ENCODE data around the gene ARL6IP4. TPM values are rescaled to one million over a fixed set of nuclear protein-coding genes. Genes with fewer than 3 reads are reported as not detected.

The ARL6IP4 gene
- total and polyA plus RNA-seq, 2 of the 4 experiments (the other 2 are of a cell fraction) = 161 to 254 TPM

GRCh38 chr12:123021688-123022604 is 41.5 kb downstream of the ARL6IP4 start (continued):
- TF ChIP-seq MXI1 (IDR thresholded peaks at IDR 0.05; ENCODE audit: borderline replicate concordance, low read depth, low read length) = no peak

- no peak overlapping the region for H3K56ac ChIP-seq (ENCODE audit: extremely low read depth, insufficient read depth, low read length)
- H2BK120ac ChIP-seq (ENCODE audit: low read depth, low read length) = no peak overlapping the region
- 0 out of 2 replicates have a peak, but pooled peaks cover 6% of the 10 kb centered on the region for H4K20me1 ChIP-seq (ENCODE audit: insufficient read depth, low read length)
- no TSS peak for BruUV-seq (replicated peaks)
- intact Hi-C loops (cut with micrococcal nuclease) = no loop called here
- H3K18ac ChIP-seq (ENCODE audit: low read depth, low read length) = no peak overlapping the region
- no peaks in the 10 kb centered on the region for H3K27me3 ChIP-seq (ENCODE audit: control insufficient read depth, insufficient read depth, low read length)
- H3K4me3 ChIP-seq (ENCODE audit: insufficient read depth, low read depth, low read length) = no peak overlapping the region
- peak overlapping the region; percentile 12 for H2AK9ac ChIP-seq (replicated peaks; ENCODE audit: low read depth, low read length, poor library complexity)
- H4K91ac ChIP-seq (ENCODE audit: insufficient read depth, low read depth, low read length) = no peak overlapping the region
- H3K23ac ChIP-seq (ENCODE audit: low read depth, low read length) = no peak overlapping the region
- H3K4ac ChIP-seq (ENCODE audit: low read depth, low read length) = no peak overlapping the region
- no peaks in the 10 kb centered on the region; a peak in 1 of 4 replicates for H3K79me1 ChIP-seq (ENCODE audit: low read depth in 1 of 2, low read length in 2 of 2)
- H2AK5ac ChIP-seq (ENCODE audit: low read depth, low read length) = no peak overlapping the region
- H3K9me1 ChIP-seq (ENCODE audit: insufficient read depth, low read length) = peaks cover 8% of the 10 kb centered on the region
- POLR2A ChIA-PET (ENCODE audit: unreplicated experiment) = no interaction called here
- H2BK20ac ChIP-seq (ENCODE audit: low read depth, low read length) = no peak overlapping the region
- H3K4me1 ChIP-seq (ENCODE audit: control insufficient read depth, insufficient read depth, low read length) = peaks cover 10% of the 10 kb centered on the region
- no peak overlapping the region for H3K4me2 ChIP-seq (ENCODE audit: low read depth, low read length)
- no peak overlapping the region for H3K27ac ChIP-seq (ENCODE audit: insufficient read depth, low read length)
- dilution Hi-C loops (cut with HindIII; ENCODE audit: low sequenced_read_pairs, unreplicated experiment) = no loop called here
- no peak for DNase-seq
- H3K14ac ChIP-seq (replicated peaks; ENCODE audit: low read depth, low read length) = no peak overlapping the region
- ATAC-seq (ENCODE audit: low read depth) = no peak
- WGBS, 2 experiments (ENCODE audit: extremely low coverage in 2 of 2, insufficient read length in 1 of 2) = 100% methylated on average over 1 of the region's 5 CpGs; no CpG with 5 or more reads in 1 of the 2 experiments
- H2AFZ ChIP-seq (replicated peaks; ENCODE audit: low read length, poor library complexity) = no peak overlapping the region
- H3K9ac ChIP-seq (ENCODE audit: low read depth, low read length) = no peak overlapping the region
- no peak overlapping the region for H4K8ac ChIP-seq (ENCODE audit: low read depth in 2 of 2, low read length in 2 of 2)
- peaks cover 9% of the 10 kb centered on the region; the same call in 1 of the 2 replicates for H3K36me3 ChIP-seq (ENCODE audit: control insufficient read depth, insufficient read depth, low read length)
- no peak overlapping the region for H4K5ac ChIP-seq (ENCODE audit: low read depth, low read length)
- H3K9me3 ChIP-seq (ENCODE audit: control insufficient read depth, insufficient read depth, low read length) = no peaks in the 10 kb centered on the region
- H2BK15ac ChIP-seq (ENCODE audit: low read depth, low read length) = no peak overlapping the region
- no peak overlapping the region for H2BK5ac ChIP-seq (ENCODE audit: low read depth, low read length, poor library complexity, severe bottlenecking)
- in situ Hi-C loops (cut with MboI; ENCODE audit: low sequenced_read_pairs) = no loop called here
- no peak for TF ChIP-seq BHLHE40 (IDR thresholded peaks at IDR 0.05; ENCODE audit: low read depth, low read length)
- no peak for TF ChIP-seq MAZ (IDR thresholded peaks at IDR 0.05; ENCODE audit: borderline replicate concordance, low read depth, low read length)
- CTCF ChIA-PET = interaction anchor here (1.1 kb wide), 1 partner anchor 21 kb away, joined by 3 read pairs; no protein-coding TSS in a partner anchor
Measured at GRCh38 chr12:123022846-123023245, 42.4 kb downstream of the ARL6IP4 start.

Data from IMR-90 (cell line).